Fibroblast of lung (primary cell): ENCODE results near the gene SLC7A6.

ENCODE experiments used
- EZH2 ChIP-seq: IDR thresholded peaks from 2 replicates; pipeline ENCODE4 v1.5.1; 2012; ENCODE audit warnings: low read length, control low read depth, mild to moderate bottlenecking; ENCODE audit errors: missing control alignments
- TF ChIP-seq, protein P1 (sequence below), 2 donors: IDR thresholded peaks in 1 of 2; conservative IDR thresholded peaks in 1 of 2; 1 replicate in 1 of 2; 2 replicates in 1 of 2; pipeline ENCODE4 v1.5.1; 2011 to 2012; ENCODE audit warnings: low read length in 2 of 2, control low read depth in 1 of 2, inconsistent platforms in 1 of 2, low read depth in 1 of 2, mild to moderate bottlenecking in 1 of 2

DNA sequence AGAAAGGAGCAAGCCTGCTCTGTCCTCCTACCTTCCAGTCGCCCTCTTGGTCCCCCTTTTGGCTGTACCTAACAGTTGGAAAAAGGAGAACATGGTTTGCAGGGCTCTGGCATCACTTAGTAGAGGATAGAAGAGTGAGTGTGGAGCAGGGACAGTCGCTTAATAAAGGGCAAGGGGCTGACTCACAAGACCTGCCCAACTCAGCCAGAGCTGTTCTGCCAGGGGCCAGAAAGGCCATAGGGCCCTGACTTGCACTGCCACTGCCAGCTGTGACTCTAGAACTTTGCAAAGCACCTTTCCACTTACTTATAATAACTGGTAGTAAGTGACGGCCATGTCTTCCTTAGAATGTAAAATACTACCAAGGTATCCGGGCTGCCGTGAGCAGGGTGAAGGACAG is 60.0 kb downstream of the SLC7A6 start:
- TF ChIP-seq, protein P1, sequence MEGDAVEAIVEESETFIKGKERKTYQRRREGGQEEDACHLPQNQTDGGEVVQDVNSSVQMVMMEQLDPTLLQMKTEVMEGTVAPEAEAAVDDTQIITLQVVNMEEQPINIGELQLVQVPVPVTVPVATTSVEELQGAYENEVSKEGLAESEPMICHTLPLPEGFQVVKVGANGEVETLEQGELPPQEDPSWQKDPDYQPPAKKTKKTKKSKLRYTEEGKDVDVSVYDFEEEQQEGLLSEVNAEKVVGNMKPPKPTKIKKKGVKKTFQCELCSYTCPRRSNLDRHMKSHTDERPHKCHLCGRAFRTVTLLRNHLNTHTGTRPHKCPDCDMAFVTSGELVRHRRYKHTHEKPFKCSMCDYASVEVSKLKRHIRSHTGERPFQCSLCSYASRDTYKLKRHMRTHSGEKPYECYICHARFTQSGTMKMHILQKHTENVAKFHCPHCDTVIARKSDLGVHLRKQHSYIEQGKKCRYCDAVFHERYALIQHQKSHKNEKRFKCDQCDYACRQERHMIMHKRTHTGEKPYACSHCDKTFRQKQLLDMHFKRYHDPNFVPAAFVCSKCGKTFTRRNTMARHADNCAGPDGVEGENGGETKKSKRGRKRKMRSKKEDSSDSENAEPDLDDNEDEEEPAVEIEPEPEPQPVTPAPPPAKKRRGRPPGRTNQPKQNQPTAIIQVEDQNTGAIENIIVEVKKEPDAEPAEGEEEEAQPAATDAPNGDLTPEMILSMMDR (conservative IDR thresholded peaks at IDR 0.05 in 1 of 2, IDR thresholded peaks at IDR 0.05 in 1 of 2; ENCODE audit: low read depth in 1 of 2, low read length in 2 of 2): no peak
- TF ChIP-seq EZH2: no peak
